Fibroblast of pulmonary artery (primary cell): ENCODE data around the gene XRCC1.
"Not testable (repeated sequence)": the region's sequence is repeated elsewhere in the genome, so short reads cannot be mapped to it uniquely, and the experiment has no call there.

Experiments
- DNase-seq: peaks from one replicate; pipeline ENCODE4 v3.0.0-alpha.2; 2010; ENCODE audit warnings: low read depth
- H3K4me3 ChIP-seq: replicated peaks from 2 replicates; pipeline ENCODE4 v1.5.1; 2011; ENCODE audit warnings: low read depth, mild to moderate bottlenecking, control low read depth, low read length, moderate library complexity
- TF ChIP-seq, protein P1 (sequence below): IDR thresholded peaks from 2 replicates; pipeline ENCODE4 v1.5.1; 2011; ENCODE audit warnings: mild to moderate bottlenecking, control low read depth, low read length, inconsistent platforms; ENCODE audit errors: missing control alignments

XRCC1 gene

DNA sequence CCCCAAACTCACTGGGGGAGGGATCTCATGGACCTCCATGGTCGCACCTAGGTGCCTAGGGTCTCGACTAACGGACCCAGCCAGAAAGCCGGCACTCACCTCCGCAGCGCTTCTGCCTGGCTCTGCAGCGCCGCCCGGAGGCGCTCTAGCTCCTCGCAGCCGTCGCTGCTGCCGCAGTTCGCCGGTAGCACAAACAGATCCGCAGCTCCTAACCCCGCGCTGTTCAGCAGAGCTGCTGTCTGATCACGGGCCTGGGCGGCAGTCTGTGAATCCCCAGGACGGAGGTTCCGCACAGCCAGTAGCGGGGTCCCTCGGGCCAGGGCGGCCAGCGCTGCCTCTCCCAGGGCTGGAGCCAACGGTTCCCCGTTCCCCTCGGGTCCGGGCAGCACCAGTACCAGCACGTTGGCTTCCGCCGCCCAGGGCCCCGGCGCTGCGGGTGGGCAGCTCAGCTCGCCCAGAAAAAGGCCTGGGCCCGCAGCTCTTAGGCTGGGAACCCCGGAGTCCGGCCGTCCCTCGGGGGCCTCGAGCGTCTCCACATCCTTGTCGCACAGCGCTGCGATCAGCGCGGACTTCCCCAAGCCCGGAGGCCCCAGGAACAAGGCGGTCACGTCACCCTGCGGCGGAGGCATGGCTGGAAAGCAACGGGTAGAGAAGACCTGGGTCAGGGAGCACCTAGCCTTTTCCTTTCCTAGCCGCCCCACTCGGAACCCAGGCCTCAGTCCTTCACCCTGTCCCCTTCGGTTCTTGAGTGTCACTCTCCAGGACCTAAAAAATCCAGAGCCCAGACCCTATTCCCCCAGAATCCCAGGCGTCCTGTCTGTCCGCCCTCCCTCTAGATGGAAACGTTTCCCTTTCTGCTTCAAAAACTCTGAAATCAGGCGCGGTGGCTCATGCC is 19.6 kb upstream of the XRCC1 start:
- peak; percentile 76 for DNase-seq
- peak overlapping the region; percentile 84 for H3K4me3 ChIP-seq

DNA sequence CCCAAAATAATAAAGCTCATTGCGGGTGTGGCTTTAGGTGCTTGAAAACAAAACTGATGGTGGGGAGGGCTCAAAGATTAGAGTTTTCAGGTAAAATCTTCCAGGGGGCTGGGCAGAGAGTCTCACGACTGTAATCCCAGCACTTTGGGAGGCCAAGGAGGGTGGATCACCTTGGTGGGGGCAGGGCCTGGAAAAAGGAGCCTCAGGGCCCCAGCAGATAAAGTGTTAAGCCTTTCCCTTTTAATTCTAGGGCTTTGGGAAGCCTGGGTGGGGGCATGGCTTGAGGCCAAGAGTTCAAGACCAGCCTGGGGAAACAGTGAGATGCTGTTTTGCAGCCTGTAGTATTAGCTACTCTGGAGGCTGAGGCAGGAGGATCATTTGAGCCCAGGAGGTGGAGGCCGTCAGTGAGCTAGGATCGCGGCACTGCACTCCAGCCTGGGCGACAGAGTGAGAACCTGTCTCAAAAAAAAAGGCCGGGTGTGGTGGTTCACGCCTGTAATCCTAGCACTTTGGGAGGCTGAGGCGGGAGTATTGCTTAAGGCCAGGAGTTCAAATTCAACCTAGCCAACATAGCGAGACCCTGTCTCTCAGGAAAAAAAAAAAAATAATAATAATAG is 18.9 kb upstream of the XRCC1 start:
- TF ChIP-seq, protein P1, sequence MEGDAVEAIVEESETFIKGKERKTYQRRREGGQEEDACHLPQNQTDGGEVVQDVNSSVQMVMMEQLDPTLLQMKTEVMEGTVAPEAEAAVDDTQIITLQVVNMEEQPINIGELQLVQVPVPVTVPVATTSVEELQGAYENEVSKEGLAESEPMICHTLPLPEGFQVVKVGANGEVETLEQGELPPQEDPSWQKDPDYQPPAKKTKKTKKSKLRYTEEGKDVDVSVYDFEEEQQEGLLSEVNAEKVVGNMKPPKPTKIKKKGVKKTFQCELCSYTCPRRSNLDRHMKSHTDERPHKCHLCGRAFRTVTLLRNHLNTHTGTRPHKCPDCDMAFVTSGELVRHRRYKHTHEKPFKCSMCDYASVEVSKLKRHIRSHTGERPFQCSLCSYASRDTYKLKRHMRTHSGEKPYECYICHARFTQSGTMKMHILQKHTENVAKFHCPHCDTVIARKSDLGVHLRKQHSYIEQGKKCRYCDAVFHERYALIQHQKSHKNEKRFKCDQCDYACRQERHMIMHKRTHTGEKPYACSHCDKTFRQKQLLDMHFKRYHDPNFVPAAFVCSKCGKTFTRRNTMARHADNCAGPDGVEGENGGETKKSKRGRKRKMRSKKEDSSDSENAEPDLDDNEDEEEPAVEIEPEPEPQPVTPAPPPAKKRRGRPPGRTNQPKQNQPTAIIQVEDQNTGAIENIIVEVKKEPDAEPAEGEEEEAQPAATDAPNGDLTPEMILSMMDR, result no peak

More for the DNA sequence above, 19.6 kb upstream of the XRCC1 start:
- TF ChIP-seq, protein P1, result peak; percentile 86

DNA sequence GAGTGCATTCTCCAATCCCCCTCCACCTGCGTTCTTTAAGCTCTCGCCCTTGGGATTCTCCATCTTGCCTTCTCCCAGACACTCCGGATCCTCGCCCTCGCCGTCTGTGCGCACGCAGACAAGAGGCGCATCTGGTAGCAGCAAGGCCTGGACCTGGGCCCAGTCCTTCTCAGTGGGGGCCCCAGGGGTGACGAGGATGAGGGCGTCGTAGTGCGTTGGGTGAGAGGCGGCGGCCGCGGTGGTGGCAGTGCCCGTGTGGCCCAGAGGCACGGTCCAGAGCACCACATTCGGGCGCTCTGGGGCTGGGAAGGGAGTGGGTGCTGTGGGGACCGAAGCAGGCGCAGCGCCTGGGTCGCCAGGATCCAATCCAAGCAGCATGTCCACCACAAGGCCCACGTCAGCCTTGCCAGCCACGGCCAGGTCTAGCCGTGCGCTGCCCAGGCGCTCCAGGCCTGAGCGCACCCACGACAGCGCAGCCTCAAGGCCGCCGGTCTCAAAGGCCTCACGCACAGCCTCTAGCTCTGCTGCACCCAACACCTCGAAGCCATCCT is 17.5 kb upstream of the XRCC1 start:
- no peak for DNase-seq
- TF ChIP-seq, protein P1, result no peak
- H3K4me3 ChIP-seq, result no peak overlapping the region

More for the DNA sequence above, 18.9 kb upstream of the XRCC1 start:
- DNase-seq, result no peak
- peak overlapping the region; percentile 84 for H3K4me3 ChIP-seq

DNA sequence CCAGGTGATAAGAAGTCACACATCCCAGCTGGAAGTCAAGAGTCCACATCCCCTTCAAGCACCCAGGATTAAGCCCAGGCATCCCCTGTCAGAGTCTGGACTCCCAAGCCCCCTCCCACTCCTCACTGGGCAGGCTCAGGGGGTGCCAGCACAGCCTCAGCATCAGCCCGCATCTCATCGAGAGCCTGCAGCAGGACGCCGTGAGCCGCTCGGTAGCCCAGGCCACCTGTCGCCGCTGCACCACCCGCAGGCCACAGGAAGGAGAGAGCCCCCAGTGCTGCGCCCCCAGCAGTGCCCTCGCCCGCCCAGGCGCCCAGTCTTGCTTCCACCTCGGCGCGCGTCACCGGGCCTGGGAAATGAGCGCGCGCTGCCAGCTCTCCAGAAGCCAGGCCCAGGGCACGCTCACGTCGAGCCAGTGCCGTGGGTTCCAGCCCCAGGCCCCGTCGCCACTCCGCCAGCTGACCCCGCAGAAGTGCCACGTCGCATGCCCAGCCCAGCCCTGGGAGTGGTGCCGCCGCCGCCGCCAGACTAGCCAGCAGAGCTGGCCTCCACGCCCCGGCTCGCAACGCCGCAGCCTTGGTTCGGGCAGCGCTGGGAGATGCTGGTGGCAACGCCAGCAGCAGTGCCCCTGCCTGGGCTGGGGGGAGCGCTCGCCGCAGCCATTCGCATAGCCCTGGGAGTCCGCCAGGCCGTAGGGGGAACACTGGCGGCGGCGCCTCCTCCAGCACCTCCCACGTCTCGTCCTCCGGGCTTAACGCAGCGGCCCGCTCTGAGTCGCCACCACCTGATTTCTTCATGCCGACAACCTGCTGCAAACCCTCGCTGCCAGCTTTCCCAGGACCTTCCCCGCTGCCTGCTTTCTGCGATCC is 16.8 kb upstream of the XRCC1 start:
- H3K4me3 ChIP-seq, result no peak overlapping the region
- TF ChIP-seq, protein P1, result no peak
- DNase-seq, result no peak

DNA sequence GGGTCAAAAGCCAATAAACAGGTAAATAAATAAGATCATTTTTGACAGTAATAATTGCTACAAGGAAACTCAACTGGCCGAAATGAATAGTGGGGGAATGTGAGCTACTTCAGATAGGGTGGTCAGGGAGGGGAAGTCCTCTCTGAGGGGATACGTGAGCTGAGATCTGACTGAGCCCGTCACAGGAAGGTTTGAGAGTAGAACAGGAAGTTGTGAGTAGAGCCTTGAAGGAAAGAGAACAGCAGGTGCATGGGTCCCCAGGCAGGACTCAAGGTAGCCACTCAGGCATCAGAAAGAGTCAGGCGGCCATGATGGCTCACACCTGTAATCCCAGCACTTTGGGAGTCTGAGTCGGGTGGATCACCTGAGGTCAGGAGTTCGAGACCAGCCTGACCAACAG is 14.4 kb upstream of the XRCC1 start:
- no peak for DNase-seq
- TF ChIP-seq, protein P1, result no peak
- H3K4me3 ChIP-seq, result no peak overlapping the region

DNA sequence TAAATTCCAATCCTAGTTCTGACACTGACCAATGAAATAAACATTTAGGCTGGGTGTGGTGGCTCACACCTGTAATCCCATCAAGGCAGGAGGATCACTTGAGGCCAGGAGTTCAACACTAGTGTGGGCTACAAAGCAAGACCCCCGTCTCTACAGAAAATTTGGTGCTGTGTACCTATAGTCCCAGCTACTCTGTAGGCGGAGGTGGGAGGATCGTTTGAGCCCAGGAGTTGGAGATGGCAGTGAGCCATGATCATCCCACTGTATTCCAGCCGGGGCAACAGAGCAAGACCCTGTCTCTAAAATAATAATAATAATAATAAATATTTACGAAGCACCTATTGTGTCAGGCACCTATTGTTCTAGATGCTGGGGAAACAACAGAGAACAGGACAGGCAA is 13.9 kb upstream of the XRCC1 start:
- no peak for DNase-seq
- H3K4me3 ChIP-seq, result no peak overlapping the region
- TF ChIP-seq, protein P1, result no peak

DNA sequence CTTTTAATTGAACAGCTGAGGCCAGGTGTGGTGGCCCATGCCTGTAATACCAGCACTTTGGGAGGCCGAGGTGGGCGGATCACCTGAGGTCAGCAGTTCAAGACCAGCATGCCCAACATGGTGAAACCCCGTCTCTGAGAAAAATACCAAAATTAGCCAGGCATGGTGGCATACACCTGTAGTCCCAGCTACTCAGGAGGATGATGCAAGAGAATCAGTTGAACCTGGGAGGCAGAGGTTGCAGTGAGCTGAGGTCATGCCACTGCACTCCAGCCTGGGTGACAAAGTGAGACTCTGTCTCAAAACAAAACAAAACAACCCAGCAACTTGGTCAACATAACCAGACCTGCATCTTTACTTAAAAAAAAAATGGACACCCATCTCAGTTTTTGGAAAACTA is 11.7 kb upstream of the XRCC1 start:
- DNase-seq, H3K4me3 ChIP-seq: not testable (repeated sequence)
